SK-N-SH (cell line): Measurements from ENCODE around the gene COL4A5.

Experiments used
- GABPA ChIP-seq: IDR thresholded peaks from 2 replicates; pipeline ENCODE4 v1.4.0; 2012; ENCODE audit warnings: low read depth, mild to moderate bottlenecking
- POLR2AphosphoS5 ChIP-seq: IDR thresholded peaks from 2 replicates; pipeline ENCODE4 v1.6.1; 2012; ENCODE audit warnings: low read depth, low read length
- RCOR1 ChIP-seq: fragments of 150-350 bp; IDR thresholded peaks from 2 replicates; pipeline ENCODE4 v1.6.1; 2017; ENCODE audit warnings: antibody characterized with exemption, low read length
- SMC3 ChIP-seq: IDR thresholded peaks from 2 replicates; pipeline ENCODE4 v1.6.1; 2012; ENCODE audit warnings: low read depth, low read length, improper control_type of control experiment
- TCF12 ChIP-seq: IDR thresholded peaks from 2 replicates; pipeline ENCODE4 v1.4.0; 2012
- TEAD4 ChIP-seq: IDR thresholded peaks from 2 replicates; pipeline ENCODE4 v1.4.0; 2012; ENCODE audit warnings: mild to moderate bottlenecking, borderline replicate concordance; ENCODE audit not compliant: insufficient read depth
- TF ChIP-seq, protein P1 (sequence below): fragments of 200-600 bp; sonication (generic); IDR thresholded peaks from 2 replicates; pipeline ENCODE4 v1.6.1; 2017; ENCODE audit warnings: antibody characterized with exemption, mild to moderate bottlenecking, moderate library complexity

DNA sequence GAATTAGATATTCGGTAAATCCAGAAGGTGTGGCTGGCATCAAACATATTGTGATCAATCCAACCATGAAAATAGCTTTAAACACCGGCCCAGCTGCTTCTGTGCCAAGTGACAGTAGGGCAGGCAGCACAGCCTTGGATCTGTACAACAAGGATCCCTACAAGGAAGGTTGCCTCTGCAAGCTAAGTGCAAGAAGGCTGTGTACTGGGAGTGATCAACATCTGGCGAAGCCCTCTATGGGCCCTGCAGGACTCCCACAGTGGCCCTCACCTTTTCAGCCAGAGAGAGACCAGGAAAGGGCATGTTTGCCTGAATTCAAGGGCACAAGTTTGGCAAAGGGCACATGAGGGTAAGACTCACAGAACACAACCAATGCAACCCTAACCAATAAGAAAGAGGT is 287.1 kb downstream of the COL4A5 start:
- TF ChIP-seq, protein P1, sequence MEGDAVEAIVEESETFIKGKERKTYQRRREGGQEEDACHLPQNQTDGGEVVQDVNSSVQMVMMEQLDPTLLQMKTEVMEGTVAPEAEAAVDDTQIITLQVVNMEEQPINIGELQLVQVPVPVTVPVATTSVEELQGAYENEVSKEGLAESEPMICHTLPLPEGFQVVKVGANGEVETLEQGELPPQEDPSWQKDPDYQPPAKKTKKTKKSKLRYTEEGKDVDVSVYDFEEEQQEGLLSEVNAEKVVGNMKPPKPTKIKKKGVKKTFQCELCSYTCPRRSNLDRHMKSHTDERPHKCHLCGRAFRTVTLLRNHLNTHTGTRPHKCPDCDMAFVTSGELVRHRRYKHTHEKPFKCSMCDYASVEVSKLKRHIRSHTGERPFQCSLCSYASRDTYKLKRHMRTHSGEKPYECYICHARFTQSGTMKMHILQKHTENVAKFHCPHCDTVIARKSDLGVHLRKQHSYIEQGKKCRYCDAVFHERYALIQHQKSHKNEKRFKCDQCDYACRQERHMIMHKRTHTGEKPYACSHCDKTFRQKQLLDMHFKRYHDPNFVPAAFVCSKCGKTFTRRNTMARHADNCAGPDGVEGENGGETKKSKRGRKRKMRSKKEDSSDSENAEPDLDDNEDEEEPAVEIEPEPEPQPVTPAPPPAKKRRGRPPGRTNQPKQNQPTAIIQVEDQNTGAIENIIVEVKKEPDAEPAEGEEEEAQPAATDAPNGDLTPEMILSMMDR, result no peak
- TF ChIP-seq GABPA (no peak), SMC3 (no peak), POLR2AphosphoS5 (no peak), TCF12 (no peak), RCOR1 (no peak), TEAD4 (no peak)
